ENCODE measurements around the gene FOSL1. TPM values are rescaled to one million over a fixed set of nuclear protein-coding genes. Genes with fewer than 3 reads are reported as not detected.

The FOSL1 gene
- 1 to 10 TPM in 2 of 4 donors, not detected in 2; 2.9 to 3.9 TPM for total RNA-seq

- DNase-seq: peak; percentile 70 to 77
- H3K4me1 ChIP-seq: peaks cover 5 to 7% of the 10 kb centered on the region in 2 donors
- H3K4me3 ChIP-seq: peak within 1 kb of the TSS; percentile 18 to 38
- H3K36me3 ChIP-seq: no peaks in the 10 kb centered on the region
- H3K27ac ChIP-seq: peak within 1 kb of the TSS in 1 of 2 donors; percentile 36
- TF ChIP-seq CTCF (IDR thresholded peaks at IDR 0.05): no peak
- TF ChIP-seq POLR2A (IDR thresholded peaks at IDR 0.05): peak; percentile 60 to 74
- H3K9me3 ChIP-seq: no peaks in the 10 kb centered on the region
- intact Hi-C loops (cut with DNase I; ENCODE audit: low total_unique reads): no loop called here
- peaks cover 0 to 17% of the 10 kb centered on the region in 2 donors for H3K27me3 ChIP-seq
Measured at GRCh38 chr11:65900125-65900898, at the start of gene FOSL1. Gene FOSL1, minus strand, starts transcription at chr11:65900388. Its CDS starts 49 bp downstream, at chr11:65900339.

- no peak for DNase-seq
- Histone ChIP-seq H3K36me3 (no peaks in the 10 kb centered on the region), H3K9me3 (no peaks in the 10 kb centered on the region), H3K4me3 (no peak overlapping the region), H3K27ac (no peak overlapping the region), H3K27me3 (no peaks in the 10 kb centered on the region), H3K4me1 (no peaks in the 10 kb centered on the region)
- TF ChIP-seq POLR2A (IDR thresholded peaks at IDR 0.05): no peak
- no peak for TF ChIP-seq CTCF (IDR thresholded peaks at IDR 0.05)
- intact Hi-C loops (cut with DNase I; ENCODE audit: low total_unique reads): no loop called here
Measured at GRCh38 chr11:65947603-65948125, 47.5 kb upstream of the FOSL1 start.

DNA sequence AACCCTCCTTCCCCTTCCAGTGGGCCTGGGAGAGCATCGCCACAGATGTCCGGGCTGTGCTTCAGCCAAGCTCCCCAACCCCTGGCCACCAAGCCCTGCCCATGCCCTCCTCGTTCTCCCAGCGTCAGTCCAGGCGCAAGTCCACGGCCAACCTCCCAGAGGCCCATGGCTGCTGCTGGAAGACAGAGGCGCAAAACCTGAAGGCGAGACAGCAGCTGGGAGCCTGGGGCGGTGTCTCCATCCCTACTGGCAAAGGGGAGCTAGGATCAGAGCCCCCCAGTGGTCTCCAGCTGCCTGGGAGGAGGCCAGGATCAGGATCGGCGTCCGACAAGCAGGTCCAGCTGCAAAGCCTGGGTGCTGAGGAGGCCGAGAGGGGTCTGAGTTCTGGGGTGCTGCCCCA is 46.9 kb upstream of the FOSL1 start:
- DNase-seq: no peak
- Histone ChIP-seq H3K4me1 (no peaks in the 10 kb centered on the region), H3K4me3 (no peak overlapping the region), H3K36me3 (no peaks in the 10 kb centered on the region), H3K9me3 (no peaks in the 10 kb centered on the region), H3K27me3 (no peaks in the 10 kb centered on the region), H3K27ac (no peak overlapping the region)
- TF ChIP-seq CTCF (IDR thresholded peaks at IDR 0.05) (no peak), POLR2A (IDR thresholded peaks at IDR 0.05) (no peak)
- intact Hi-C loops (cut with DNase I; ENCODE audit: low total_unique reads): no loop called here

- H3K4me3 ChIP-seq: no peak overlapping the region
- no peaks in the 10 kb centered on the region for H3K36me3 ChIP-seq
- no peaks in the 10 kb centered on the region for H3K9me3 ChIP-seq
- no peak for DNase-seq
- H3K27me3 ChIP-seq: no peaks in the 10 kb centered on the region
- intact Hi-C loops (cut with DNase I; ENCODE audit: low total_unique reads): no loop called here
- TF ChIP-seq POLR2A (IDR thresholded peaks at IDR 0.05): no peak
- no peak for TF ChIP-seq CTCF (IDR thresholded peaks at IDR 0.05)
- H3K4me1 ChIP-seq: no peaks in the 10 kb centered on the region
- no peak overlapping the region for H3K27ac ChIP-seq
Measured at GRCh38 chr11:65946655-65947054, 46.5 kb upstream of the FOSL1 start.

DNA sequence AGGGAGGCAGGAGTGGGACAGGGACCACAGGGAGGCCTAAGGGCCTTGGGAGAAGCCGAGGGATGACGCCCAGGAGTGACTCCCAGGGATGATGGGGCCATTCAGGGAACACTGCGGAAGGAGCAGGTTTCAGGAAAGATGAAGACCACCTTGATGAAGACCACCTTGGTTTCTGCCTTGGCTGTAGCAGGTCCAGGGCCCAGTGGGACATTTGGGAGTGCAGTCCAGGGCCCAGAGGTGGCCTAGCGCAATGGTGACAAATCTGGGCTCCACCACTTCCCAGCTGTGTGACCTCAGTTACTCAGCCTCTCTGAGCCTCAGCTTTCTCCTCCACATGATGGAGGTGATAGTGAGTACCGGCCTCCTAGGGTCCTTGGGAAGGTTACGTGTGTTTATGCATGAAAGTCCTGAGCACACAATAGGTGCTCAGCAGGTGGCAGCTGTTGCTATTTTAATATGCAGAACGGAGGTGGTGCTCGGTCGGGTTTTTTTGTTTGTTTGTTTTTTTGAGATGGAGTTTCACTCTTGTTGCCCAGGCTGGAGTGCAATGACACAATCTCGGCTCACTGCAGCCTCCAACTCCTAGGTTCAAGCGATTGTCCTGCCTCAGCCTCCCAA is 45.9 kb upstream of the FOSL1 start:
- no peak for DNase-seq
- Histone ChIP-seq H3K27ac (no peak overlapping the region), H3K9me3 (no peaks in the 10 kb centered on the region), H3K36me3 (no peaks in the 10 kb centered on the region), H3K4me3 (no peak overlapping the region), H3K27me3 (no peaks in the 10 kb centered on the region), H3K4me1 (no peaks in the 10 kb centered on the region)
- intact Hi-C loops (cut with DNase I; ENCODE audit: low total_unique reads): no loop called here
- TF ChIP-seq CTCF (IDR thresholded peaks at IDR 0.05): no peak
- TF ChIP-seq POLR2A (IDR thresholded peaks at IDR 0.05): no peak
